GM18520 (cell line): ENCODE measurements around the gene IHH.
A peak's percentile ranks its signal among the peaks of the same experiment; 100 is the strongest.

Source experiments
- ATAC-seq: cut with Tn5 transposase; IDR thresholded peaks from one replicate; pipeline ENCODE4 v1.9.1; 2021; ENCODE audit not compliant: unreplicated experiment

IHH gene

GRCh38 chr2:219041252-219041651, 19.5 kb downstream of the IHH start, which contains the start of gene CFAP65:
Gene CFAP65 (minus strand): TSS chr2:219041516. CDS start chr2:219039048, 2,468 bp downstream.
- no peak for ATAC-seq

- no peak for ATAC-seq
Observed at GRCh38 chr2:219038600-219038999, 22.1 kb downstream of the IHH start.

GRCh38 chr2:219037783-219038499, 22.8 kb downstream of the IHH start:
- no peak for ATAC-seq

- no peak for ATAC-seq
Observed at GRCh38 chr2:219035942-219036341, 24.8 kb downstream of the IHH start.

GRCh38 chr2:219034823-219035222, 25.9 kb downstream of the IHH start:
- no peak for ATAC-seq

- no peak for ATAC-seq
Observed at GRCh38 chr2:219032051-219032745, 28.5 kb downstream of the IHH start.

GRCh38 chr2:219031005-219031738, 29.5 kb downstream of the IHH start:
- ATAC-seq = no peak

GRCh38 chr2:219030177-219030940, 30.4 kb downstream of the IHH start:
- ATAC-seq = no peak

GRCh38 chr2:219029829-219030165, 30.9 kb downstream of the IHH start:
- peak; percentile 46 for ATAC-seq

- no peak for ATAC-seq
Observed at GRCh38 chr2:219028996-219029828, 31.5 kb downstream of the IHH start.

GRCh38 chr2:219028141-219028540, 32.6 kb downstream of the IHH start:
- no peak for ATAC-seq

- ATAC-seq = no peak
Observed at GRCh38 chr2:219027511-219028055, 33.1 kb downstream of the IHH start.

GRCh38 chr2:219026946-219027345, 33.8 kb downstream of the IHH start:
- no peak for ATAC-seq

GRCh38 chr2:219025637-219026585, 34.8 kb downstream of the IHH start:
- ATAC-seq = no peak

GRCh38 chr2:219024059-219024458, 36.7 kb downstream of the IHH start:
- no peak for ATAC-seq

GRCh38 chr2:219023045-219023605, 37.6 kb downstream of the IHH start:
- no peak for ATAC-seq

GRCh38 chr2:219022616-219023015, 38.1 kb downstream of the IHH start:
- ATAC-seq = no peak

- ATAC-seq = no peak
Observed at GRCh38 chr2:219022041-219022440, 38.7 kb downstream of the IHH start.

- ATAC-seq = no peak
Observed at GRCh38 chr2:219021591-219021990, 39.1 kb downstream of the IHH start.
